ENCODE measurements around the gene LRIG1.

DNA sequence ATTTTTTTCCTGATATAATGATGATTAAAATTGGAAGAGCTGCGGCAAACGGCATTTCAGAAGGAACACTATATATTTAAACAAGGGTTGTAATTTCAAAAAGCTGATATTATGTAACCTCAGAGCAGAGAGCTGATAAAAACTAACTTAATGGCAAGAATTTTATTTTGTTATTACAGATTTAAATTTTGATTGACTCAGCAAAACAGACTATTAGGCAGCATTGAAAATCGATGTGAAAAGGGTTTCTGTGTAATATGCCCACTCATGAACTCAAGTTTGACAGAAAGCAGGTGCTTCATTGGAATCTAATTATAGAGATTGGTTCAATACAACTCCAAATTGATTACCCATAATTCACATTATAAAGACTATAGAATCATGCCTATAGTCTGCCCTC, 24.9 kb upstream of the LRIG1 start:
- TF ChIP-seq, protein P1, sequence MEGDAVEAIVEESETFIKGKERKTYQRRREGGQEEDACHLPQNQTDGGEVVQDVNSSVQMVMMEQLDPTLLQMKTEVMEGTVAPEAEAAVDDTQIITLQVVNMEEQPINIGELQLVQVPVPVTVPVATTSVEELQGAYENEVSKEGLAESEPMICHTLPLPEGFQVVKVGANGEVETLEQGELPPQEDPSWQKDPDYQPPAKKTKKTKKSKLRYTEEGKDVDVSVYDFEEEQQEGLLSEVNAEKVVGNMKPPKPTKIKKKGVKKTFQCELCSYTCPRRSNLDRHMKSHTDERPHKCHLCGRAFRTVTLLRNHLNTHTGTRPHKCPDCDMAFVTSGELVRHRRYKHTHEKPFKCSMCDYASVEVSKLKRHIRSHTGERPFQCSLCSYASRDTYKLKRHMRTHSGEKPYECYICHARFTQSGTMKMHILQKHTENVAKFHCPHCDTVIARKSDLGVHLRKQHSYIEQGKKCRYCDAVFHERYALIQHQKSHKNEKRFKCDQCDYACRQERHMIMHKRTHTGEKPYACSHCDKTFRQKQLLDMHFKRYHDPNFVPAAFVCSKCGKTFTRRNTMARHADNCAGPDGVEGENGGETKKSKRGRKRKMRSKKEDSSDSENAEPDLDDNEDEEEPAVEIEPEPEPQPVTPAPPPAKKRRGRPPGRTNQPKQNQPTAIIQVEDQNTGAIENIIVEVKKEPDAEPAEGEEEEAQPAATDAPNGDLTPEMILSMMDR (IDR thresholded peaks at IDR 0.05; ENCODE audit: insufficient read depth, low read length), result no peak
- TF ChIP-seq, protein P2, sequence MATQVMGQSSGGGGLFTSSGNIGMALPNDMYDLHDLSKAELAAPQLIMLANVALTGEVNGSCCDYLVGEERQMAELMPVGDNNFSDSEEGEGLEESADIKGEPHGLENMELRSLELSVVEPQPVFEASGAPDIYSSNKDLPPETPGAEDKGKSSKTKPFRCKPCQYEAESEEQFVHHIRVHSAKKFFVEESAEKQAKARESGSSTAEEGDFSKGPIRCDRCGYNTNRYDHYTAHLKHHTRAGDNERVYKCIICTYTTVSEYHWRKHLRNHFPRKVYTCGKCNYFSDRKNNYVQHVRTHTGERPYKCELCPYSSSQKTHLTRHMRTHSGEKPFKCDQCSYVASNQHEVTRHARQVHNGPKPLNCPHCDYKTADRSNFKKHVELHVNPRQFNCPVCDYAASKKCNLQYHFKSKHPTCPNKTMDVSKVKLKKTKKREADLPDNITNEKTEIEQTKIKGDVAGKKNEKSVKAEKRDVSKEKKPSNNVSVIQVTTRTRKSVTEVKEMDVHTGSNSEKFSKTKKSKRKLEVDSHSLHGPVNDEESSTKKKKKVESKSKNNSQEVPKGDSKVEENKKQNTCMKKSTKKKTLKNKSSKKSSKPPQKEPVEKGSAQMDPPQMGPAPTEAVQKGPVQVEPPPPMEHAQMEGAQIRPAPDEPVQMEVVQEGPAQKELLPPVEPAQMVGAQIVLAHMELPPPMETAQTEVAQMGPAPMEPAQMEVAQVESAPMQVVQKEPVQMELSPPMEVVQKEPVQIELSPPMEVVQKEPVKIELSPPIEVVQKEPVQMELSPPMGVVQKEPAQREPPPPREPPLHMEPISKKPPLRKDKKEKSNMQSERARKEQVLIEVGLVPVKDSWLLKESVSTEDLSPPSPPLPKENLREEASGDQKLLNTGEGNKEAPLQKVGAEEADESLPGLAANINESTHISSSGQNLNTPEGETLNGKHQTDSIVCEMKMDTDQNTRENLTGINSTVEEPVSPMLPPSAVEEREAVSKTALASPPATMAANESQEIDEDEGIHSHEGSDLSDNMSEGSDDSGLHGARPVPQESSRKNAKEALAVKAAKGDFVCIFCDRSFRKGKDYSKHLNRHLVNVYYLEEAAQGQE (IDR thresholded peaks at IDR 0.05; ENCODE audit: insufficient replicate concordance, low read depth), result no peak
- TF ChIP-seq SPI1 (IDR thresholded peaks at IDR 0.05; ENCODE audit: borderline replicate concordance, low read depth), result no peak
- no peak for TF ChIP-seq POLR2AphosphoS5 (IDR thresholded peaks at IDR 0.05; ENCODE audit: low read depth)
- TF ChIP-seq GABPA (IDR thresholded peaks at IDR 0.05; ENCODE audit: low read depth), result no peak
